Activated CD8-positive, alpha-beta memory T cell treated with anti-CD3 and anti-CD28 coated beads, Interleukin-2, amount 50 U/mL, for 24 hours (primary cell): ENCODE data around the gene ACTL6A.
"Not testable (repeated sequence)": the region's sequence is repeated elsewhere in the genome, so short reads cannot be mapped to it uniquely, and the experiment has no call there.

ENCODE experiments used
- DNase-seq: peaks from one replicate; pipeline ENCODE4 v3.0.0-alpha.2; 2020; ENCODE audit errors: extremely low read depth

Gene ACTL6A

DNA sequence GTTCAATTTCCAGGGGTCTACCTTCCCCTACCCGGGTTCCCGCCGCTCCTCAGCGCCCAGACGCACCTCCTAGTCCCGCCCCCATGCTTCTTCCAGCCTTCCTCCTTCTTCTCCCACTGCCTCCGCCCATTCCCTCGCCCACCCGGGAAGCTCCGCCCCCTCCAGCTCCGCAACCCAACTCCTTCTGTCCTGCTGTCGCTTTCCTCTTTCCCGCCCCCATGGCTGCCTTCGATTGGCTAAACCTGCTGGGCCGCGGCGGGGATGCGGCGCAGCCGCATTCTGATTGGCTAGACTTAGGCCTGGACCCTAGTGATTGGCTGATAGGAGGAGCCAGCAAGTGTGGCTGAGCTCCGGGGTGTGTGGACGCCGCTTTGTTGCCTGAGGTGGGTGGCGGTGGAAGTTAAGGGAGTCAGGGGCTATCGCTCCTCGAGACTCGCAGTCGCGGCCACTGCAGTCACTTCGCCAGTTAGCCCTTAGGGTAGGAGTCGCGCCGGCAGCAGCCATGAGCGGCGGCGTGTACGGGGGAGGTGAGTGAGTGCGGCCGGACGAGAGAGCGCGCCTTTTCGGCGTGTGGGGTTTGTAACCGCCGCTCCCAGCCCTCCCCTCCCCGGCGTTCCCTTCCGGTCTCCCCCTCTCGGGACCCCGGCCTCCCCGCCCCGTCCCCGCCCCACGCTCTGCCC, at the start of gene ACTL6A:
TSS of gene ACTL6A (plus strand) at position 336 of the 680 bp plus-strand sequence. CDS start at position 503, 167 bp downstream.
- DNase-seq = peak; percentile 99

- no peak for DNase-seq
Observed at GRCh38 chr3:179513862-179514261, 48.9 kb upstream of the ACTL6A start.

DNA sequence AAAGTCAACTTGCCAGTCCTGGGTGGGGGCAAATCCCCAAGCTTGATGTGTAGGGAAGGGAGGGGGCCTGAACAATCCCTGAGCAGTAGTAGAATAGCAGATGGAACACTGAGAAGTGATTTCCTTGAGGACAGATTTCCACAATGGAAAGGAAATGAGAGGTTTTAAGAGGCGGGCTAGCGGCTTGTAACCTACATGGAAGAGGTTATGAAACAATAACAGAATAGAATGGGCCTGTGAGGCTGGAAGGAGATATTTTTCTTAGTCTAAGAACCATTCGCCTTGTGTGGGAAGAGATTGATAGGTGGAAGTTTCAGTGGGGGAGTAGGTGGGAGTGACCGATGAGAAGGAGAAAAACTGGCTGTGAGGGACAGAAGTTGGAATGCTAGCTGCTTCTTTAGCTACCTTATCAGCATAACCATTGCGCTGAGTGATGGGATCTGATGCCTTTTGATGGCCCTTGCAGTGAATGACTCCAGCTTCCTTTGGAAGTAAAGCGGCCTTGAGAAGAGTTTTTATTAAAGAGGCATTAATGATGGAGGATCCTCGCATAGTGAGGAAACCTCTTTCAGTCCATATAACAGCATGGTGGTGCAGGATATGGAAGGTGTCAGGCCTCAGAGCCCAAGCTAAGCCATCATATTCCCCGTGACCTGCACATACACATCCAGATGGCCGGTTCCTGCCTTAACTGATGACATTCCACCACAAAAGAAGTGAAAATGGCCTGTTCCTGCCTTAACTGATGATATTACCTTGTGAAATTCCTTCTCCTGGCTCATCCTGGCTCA, 46.1 kb upstream of the ACTL6A start:
- DNase-seq = not testable (repeated sequence)

DNA sequence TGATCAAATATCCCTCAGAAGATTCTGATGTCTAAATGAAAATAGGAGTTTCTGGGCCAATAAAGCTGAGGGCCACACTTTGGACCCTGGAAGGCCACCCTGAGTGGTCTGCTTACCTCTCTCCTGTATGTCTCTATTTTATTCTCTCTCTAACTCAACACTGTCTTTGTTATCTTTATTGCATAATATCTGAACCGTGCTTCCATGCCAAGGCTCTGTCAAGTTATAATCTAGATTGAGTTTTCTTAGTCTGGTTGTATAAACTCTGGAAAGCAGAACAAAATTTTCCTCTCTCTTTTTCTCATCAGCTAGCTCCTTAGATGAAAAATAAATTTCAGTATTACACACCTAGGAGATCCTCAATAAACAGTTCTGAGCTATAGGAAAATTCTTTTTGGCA, 36.2 kb upstream of the ACTL6A start:
- no peak for DNase-seq

DNA sequence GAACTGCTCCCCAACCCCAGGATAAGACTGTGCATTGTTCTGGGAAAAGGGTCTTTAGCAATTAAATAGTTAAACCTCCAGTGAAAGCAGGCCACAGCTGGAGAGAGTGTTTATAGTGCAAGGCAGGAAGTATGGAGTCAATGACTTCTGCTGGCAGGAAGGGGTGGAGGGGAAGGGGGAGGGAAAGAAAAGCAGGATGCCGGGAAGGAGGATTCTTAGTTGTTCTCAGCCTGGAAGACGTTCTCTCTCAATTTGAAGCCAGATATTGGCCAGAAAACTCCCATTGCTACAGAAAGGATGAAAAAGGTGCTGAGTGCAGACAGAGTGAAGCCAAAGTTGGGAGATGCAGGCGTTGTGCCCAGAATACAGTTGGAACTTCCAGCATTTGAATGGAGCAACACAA, 35.7 kb upstream of the ACTL6A start:
- DNase-seq = no peak

GRCh38 chr3:179528772-179529171, 34.0 kb upstream of the ACTL6A start:
- no peak for DNase-seq

GRCh38 chr3:179531576-179531975, 31.1 kb upstream of the ACTL6A start:
- DNase-seq = no peak

DNA sequence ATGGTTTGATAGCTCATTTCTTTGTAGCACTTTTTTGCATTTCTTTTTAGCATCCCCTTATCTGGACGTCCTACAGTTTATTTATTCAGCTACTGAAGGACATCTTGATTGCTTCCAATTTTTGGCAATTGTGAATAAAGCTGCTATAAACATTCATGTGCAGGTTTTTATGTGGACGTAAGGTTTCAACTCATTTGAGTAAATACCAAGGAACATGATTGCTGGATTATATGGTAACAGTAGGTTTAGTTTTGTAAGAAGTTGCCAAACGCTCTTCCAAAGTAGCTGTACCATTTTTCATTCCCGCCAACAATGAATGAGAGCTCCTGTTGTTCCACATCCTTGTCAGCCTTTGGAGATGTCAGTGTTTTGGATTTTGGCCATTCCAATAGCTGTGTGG, 29.5 kb upstream of the ACTL6A start:
- DNase-seq = no peak

GRCh38 chr3:179536256-179536655, 26.5 kb upstream of the ACTL6A start:
- DNase-seq = no peak

GRCh38 chr3:179541094-179541493, 21.6 kb upstream of the ACTL6A start:
- no peak for DNase-seq

GRCh38 chr3:179541596-179541995, 21.1 kb upstream of the ACTL6A start:
- DNase-seq = no peak

GRCh38 chr3:179542375-179542774, 20.4 kb upstream of the ACTL6A start:
- DNase-seq = no peak

GRCh38 chr3:179544981-179545645, 17.6 kb upstream of the ACTL6A start:
- DNase-seq = no peak

DNA sequence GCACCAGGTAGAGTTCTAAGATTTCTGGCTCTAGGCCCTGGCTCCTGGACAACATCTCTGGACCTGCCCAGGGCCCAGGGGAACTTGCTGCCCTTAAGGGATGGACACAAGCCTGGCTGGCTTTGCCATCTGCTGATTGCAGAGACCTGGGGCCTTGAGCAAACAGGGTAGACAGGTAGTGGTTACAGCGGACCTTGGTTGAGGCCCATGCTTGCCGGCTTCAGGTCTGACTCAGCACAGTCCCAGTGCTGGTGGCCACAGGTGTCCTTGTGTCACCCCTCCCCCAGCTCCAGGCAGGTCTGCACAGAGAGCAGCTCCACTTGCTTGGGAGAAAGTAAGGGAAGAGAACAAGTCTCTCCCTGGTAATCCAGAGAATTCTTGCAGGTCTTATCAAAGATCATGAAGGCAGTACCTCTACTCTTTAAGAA, 15.9 kb upstream of the ACTL6A start:
- no peak for DNase-seq

- DNase-seq = no peak
Observed at GRCh38 chr3:179551349-179552105, 11.2 kb upstream of the ACTL6A start.

GRCh38 chr3:179558742-179559364, 3.9 kb upstream of the ACTL6A start:
- no peak for DNase-seq

DNA sequence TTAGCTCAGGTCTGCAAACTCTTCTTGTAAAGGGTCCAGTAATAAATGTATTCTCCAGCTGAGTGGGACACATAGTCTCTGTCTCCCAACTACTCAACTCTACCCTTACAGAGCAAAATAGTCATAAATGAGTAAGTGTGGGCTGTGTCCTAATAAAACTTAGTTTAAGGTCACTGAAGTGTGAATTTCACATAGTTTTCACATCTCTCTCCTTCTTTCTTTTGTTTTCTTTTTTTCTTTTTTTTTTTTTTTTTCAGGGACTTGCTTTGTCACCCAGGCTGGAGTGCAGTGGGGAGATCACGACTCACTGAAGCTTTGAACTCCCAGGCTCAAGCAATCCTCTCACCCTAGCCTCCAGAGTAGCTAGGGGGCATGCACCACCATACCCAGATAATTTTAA, 1.9 kb upstream of the ACTL6A start:
- no peak for DNase-seq

GRCh38 chr3:179563271-179563783, 601 bp downstream of the ACTL6A start:
- DNase-seq = peak; percentile 41

DNA sequence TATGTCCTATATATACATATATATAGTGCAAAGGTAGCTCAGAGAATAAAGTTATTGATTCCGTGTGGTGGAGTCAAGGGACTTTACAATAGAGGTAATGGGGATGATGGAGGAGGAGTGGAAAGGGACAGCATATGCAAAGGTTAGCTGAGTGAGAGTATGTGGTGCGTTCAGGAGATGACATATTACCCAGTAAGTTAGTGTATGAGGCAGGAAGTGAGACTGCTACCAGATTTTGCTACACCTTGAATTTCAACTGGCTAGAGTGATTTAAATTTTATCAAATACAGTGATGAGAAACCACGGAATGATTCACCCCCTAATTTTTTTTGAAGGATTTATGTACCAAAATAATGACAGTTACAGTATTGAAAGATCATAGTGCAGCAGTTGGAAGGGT, 2.8 kb downstream of the ACTL6A start:
- DNase-seq = no peak

GRCh38 chr3:179580992-179581391, 18.3 kb downstream of the ACTL6A start:
- DNase-seq = no peak

DNA sequence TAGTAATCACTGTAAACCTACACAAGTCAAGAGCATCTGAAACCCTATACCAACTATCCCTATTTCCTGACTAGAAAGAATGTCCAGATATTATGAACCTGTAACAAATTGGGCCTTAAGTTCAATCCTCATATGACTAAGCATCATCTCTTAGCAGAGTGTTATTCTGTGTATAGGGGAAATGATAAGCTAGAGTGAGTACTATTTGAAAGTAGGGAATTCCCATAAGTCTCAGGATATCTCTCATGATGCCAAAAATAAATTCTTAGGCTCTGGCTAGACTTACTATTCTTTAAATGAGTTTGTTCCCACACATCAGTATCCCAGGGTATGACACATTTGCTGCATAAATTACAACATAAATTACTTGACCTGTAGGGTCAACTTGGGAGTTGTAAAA, 26.4 kb downstream of the ACTL6A start:
- no peak for DNase-seq
